ENCODE results near the gene LARGE2. TPM values are rescaled to one million over a fixed set of nuclear protein-coding genes. Genes with fewer than 3 reads are reported as not detected.

Gene LARGE2
- total and polyA plus RNA-seq, 9 of the 15 experiments (the other 6 are each of a cell fraction or from before 2014, with no cell fraction given) = 0.56 to 14.1 (median 6.6) TPM

DNA sequence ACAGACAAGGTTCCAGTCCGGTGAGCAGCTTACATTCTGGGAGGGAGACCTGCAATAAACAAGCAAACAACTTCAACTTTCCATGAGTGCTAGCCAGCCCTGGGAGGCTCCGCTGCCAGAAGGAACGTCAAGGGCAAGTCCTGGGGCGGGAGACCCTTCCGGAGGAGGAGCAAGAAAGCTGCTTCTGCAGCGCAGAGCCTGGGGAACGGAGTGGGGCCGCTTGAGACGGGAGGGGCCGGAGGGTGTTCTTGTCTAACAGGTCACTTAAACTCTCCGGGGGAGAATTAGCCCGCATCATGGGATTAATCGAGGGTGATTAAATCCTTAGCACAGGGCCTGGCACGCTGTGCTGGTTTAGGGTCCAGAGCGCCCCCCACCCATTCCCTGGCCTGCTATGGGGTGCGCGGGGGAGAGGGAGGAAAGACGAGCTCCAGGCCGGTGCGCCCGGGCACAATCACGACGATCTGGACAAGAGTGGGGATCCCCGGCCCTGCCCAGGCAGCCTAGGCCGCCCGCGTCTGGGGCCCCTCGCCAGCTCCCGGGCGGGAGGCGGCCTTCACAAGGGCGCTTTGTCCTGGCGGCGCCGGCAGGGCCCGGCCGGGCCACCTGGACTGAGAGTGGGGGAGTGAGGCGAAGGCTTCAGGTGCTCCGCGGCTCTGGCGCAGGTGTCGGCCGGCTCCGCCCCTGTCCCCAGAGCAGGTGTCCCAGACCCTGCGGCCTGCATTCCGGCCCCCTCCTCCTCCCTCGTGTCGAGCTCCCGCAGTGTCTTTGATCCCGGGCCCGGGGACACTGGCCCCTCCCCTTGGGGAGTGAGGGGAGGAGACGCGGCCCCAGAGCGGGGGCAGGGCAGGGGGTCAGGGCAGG lies 663 bp upstream of the LARGE2 start:
- ChIA-PET POLR2A (interaction anchor here (1.1 to 1.4 kb wide), 3 partner anchors 9 to 21 kb away, joined by 3 to 5 read pairs (median 4); no protein-coding TSS in a partner anchor), CTCF (ENCODE audit: low intra/inter-chr PET ratio) (no interaction called here)
- no peaks in the 10 kb centered on the region; the same call in 1 of the 2 replicates for H4K20me1 ChIP-seq (replicated peaks; ENCODE audit: control insufficient read depth, insufficient read depth, low read length)
- H3K36me3 ChIP-seq (ENCODE audit: control insufficient read depth, insufficient read depth, low read length) = no peaks in the 10 kb centered on the region; the same call in 1 of the 3 replicates
- peaks cover 13% of the 10 kb centered on the region for H3K79me2 ChIP-seq (ENCODE audit: control insufficient read depth, insufficient read depth, low read length)
- peaks cover 11 to 63% of the 10 kb centered on the region in 2 experiments for H3K4me1 ChIP-seq (replicated peaks in 1 of 2; ENCODE audit: control insufficient read depth in 2 of 2, insufficient read depth in 2 of 2, low read length in 2 of 2)
- BruUV-seq (replicated peaks) = no TSS peak
- H3K4me3 ChIP-seq = peak overlapping the region; percentile 52
- WGBS (ENCODE audit: insufficient coverage, low coverage, missing lambda C conversion rate) = 63% methylated on average over 24 of the region's 54 CpGs
- peak in 1 of 4 experiments; percentile 58 for DNase-seq (ENCODE audit: extremely low read depth in 1 of 4, low spot score in 3 of 4)
- peak overlapping the region in 1 of 2 experiments; percentile 89; a peak in 3 of 4 replicates for H3K9ac ChIP-seq (ENCODE audit: insufficient read depth in 1 of 2, low read depth in 2 of 2, low read length in 2 of 2)
- ATAC-seq = peak; percentile 42
- in situ Hi-C loops (cut with MboI) (no loop called here), intact Hi-C loops (cut with micrococcal nuclease) (no loop called here)
- peak overlapping the region; percentile 63; the same call in 1 of the 2 replicates for H3K4me2 ChIP-seq (ENCODE audit: insufficient read depth, low read length)
- TF ChIP-seq LEF1 (IDR thresholded peaks at IDR 0.05) (0 out of 2 replicates have a peak, but pooled peaks have one; percentile 13), NCOA6 (IDR thresholded peaks at IDR 0.05) (peak; percentile 38; the same call in 1 of the 2 replicates), XRCC3 (IDR thresholded peaks at IDR 0.05) (no peak), CBFA2T3 (IDR thresholded peaks at IDR 0.05) (0 out of 2 replicates have a peak, but pooled peaks have one; percentile 4), CBFA2T2 (conservative IDR thresholded peaks at IDR 0.05) (peak; percentile 25; the same call in 1 of the 2 replicates), NFIC (IDR thresholded peaks at IDR 0.05) (peak; percentile 39; the same call in 1 of the 2 replicates), FIP1L1 (IDR thresholded peaks at IDR 0.05; ENCODE audit: low read depth, low read length, poor library complexity, severe bottlenecking) (peak; percentile 42), ZBTB33 (CRISPR knock-in tag; IDR thresholded peaks at IDR 0.05) (peak; percentile 90), MTF1 (CRISPR knock-in tag; IDR thresholded peaks at IDR 0.05; ENCODE audit: borderline replicate concordance) (no peak)
- TF ChIP-seq, protein P1, sequence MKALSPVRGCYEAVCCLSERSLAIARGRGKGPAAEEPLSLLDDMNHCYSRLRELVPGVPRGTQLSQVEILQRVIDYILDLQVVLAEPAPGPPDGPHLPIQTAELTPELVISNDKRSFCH (CRISPR knock-in tag; IDR thresholded peaks at IDR 0.05) = no peak
- TF ChIP-seq, protein P1 (tag; IDR thresholded peaks at IDR 0.05) = 0 out of 2 replicates have a peak, but pooled peaks have one; percentile 27
- H3K27ac ChIP-seq (ENCODE audit: extremely low read depth, low read depth, low read length) = no peak overlapping the region
- H2AFZ ChIP-seq (ENCODE audit: low read depth, low read length) = peak overlapping the region; percentile 79
- no peaks in the 10 kb centered on the region for H3K9me3 ChIP-seq (replicated peaks; ENCODE audit: control insufficient read depth, insufficient read depth, low read depth, low read length)
- no peak for FAIRE-seq
- no peaks in the 10 kb centered on the region for H3K9me1 ChIP-seq (ENCODE audit: control insufficient read depth, insufficient read depth, low read length)
- no peaks in the 10 kb centered on the region for H3K27me3 ChIP-seq (ENCODE audit: control insufficient read depth in 2 of 2, insufficient read depth in 2 of 2, low read length in 2 of 2)

Data from K562 (cell line).